Suprapubic skin (tissue), 4 donors: Measurements from ENCODE around the gene CYB561D1.

Source experiments
- POLR2A ChIP-seq, 2 donors: fragments of 450-650 bp; IDR thresholded peaks; one replicate each; pipeline ENCODE4 v1.6.1; 2017; ENCODE audit warnings: antibody characterized with exemption in 2 of 2, mild to moderate bottlenecking in 2 of 2, moderate library complexity in 2 of 2
- POLR2AphosphoS5 ChIP-seq, 3 donors: sonication (generic); formaldehyde crosslinking; IDR thresholded peaks; one replicate each; pipeline ENCODE4 v1.6.1; 2017; ENCODE audit warnings: antibody characterized with exemption in 3 of 3
- TF ChIP-seq, protein P1 (sequence below), 2 donors: fragments of 200-600 bp in 1 of 2; fragments of 450-650 bp in 1 of 2; sonication (generic) in 1 of 2; IDR thresholded peaks; one replicate each; pipeline ENCODE4 v1.5.1; 2016 to 2019; ENCODE audit warnings: antibody characterized with exemption in 2 of 2, mild to moderate bottlenecking in 1 of 2, moderate library complexity in 1 of 2

DNA sequence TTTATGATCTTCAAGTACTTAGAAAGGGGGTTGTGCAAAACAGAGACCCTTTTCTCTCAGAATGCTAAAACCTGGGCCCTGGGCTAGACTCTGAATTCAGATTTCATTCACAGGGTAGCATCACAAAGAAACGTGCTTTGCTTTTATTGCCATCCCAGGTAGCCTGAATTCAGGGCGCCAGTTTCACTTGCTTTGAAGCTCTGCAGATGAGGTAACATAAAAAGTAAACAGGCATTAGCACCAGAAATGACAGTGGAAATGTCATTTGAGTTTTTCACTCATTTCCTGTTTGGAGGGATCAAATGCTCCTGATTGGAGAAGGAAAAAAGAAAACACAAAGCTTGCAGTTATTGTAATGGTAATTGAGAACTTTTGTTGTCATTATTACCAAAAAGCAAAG, 25.0 kb upstream of the CYB561D1 start:
- TF ChIP-seq, protein P1, sequence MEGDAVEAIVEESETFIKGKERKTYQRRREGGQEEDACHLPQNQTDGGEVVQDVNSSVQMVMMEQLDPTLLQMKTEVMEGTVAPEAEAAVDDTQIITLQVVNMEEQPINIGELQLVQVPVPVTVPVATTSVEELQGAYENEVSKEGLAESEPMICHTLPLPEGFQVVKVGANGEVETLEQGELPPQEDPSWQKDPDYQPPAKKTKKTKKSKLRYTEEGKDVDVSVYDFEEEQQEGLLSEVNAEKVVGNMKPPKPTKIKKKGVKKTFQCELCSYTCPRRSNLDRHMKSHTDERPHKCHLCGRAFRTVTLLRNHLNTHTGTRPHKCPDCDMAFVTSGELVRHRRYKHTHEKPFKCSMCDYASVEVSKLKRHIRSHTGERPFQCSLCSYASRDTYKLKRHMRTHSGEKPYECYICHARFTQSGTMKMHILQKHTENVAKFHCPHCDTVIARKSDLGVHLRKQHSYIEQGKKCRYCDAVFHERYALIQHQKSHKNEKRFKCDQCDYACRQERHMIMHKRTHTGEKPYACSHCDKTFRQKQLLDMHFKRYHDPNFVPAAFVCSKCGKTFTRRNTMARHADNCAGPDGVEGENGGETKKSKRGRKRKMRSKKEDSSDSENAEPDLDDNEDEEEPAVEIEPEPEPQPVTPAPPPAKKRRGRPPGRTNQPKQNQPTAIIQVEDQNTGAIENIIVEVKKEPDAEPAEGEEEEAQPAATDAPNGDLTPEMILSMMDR (IDR thresholded peaks at IDR 0.05), result no peak
- no peak for TF ChIP-seq POLR2AphosphoS5 (IDR thresholded peaks at IDR 0.05)
- no peak for TF ChIP-seq POLR2A (IDR thresholded peaks at IDR 0.05)
